HG02973 (cell line): ENCODE measurements around the gene KCNK18.

Experiments used
- ATAC-seq: cut with Tn5 transposase; IDR thresholded peaks from one replicate; pipeline ENCODE4 v1.9.1; 2021; ENCODE audit warnings: moderate library complexity; ENCODE audit not compliant: unreplicated experiment

The KCNK18 gene

GRCh38 chr10:117197189-117197588 is at the start of gene KCNK18:
KCNK18 (plus strand) TSS chr10:117197489; CDS start chr10:117197489, 0 bp downstream.
- ATAC-seq = no peak

DNA sequence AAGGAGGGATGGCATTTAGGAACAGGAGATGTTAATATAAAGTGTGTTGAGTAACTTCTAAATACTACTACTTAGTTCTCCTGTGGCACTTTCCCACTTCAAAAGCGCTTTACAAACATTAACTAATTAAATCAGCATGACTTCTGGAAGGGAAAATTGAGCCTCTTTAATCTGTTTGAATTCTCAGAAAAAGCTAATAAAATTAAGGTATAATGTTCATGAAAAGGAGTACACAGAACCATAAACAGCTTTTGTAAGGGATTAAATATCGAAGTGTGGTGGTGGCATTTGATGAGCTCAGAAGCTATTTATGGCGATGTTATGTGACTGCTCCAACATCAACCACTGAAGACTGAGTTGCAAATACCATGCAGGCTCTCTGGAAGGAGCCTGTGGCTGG is 49.0 kb upstream of the KCNK18 start:
- ATAC-seq = no peak

- no peak for ATAC-seq
These were observed 44.6 kb upstream of the KCNK18 start for GRCh38 chr10:117152668-117153067.

GRCh38 chr10:117158297-117158696 is 39.0 kb upstream of the KCNK18 start:
- ATAC-seq = no peak

DNA sequence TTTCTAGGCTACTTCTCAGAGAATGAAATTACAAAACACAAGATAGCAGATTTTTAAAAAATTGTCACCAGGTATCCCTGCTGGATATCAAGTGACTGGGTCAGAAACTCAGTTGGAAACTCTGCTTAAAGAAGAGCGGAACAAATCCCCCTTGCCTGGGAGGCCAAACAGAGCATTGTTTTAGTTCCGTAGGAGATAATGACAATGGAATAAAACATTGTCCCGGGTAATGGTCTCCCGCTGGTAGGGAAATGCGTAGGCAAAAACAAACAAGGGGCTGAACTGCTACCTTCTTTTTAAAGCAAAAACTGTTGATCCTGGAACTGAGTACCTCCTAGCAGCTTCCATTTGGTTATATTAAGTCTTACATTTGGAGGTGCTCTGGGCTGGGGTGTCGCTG is 37.9 kb upstream of the KCNK18 start:
- ATAC-seq = no peak

GRCh38 chr10:117160567-117160966 is 36.7 kb upstream of the KCNK18 start:
- ATAC-seq = no peak

DNA sequence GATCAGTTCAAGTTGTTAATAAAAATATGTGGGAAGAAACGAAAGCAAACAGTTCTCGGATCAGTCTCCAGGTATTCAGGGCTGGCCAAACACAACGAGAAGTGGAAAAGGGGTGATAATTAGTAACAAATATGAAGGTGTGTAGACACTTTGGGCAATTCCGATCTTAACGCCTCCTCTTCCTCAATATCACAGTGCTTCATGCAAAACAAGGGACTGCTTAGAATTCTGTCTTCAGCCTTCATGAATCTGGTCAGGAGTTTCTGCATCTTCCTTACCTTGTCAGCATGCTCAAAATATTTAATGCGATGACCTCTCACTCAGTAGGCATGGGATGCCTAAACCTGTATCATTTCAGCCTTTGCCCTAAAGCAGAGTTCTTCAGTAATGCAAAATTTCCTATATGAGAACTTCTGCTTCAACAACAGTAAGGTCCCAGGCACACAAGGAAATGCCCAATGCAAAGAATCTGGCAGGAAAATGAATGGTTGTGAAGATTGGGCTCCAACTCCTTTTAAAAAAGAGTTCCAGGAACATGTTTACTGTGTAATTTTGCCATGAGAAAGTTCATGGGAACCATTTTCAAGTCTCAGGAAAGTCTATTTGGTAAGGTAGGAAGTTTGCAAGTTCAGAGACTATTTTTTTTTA is 35.8 kb upstream of the KCNK18 start:
- no peak for ATAC-seq

DNA sequence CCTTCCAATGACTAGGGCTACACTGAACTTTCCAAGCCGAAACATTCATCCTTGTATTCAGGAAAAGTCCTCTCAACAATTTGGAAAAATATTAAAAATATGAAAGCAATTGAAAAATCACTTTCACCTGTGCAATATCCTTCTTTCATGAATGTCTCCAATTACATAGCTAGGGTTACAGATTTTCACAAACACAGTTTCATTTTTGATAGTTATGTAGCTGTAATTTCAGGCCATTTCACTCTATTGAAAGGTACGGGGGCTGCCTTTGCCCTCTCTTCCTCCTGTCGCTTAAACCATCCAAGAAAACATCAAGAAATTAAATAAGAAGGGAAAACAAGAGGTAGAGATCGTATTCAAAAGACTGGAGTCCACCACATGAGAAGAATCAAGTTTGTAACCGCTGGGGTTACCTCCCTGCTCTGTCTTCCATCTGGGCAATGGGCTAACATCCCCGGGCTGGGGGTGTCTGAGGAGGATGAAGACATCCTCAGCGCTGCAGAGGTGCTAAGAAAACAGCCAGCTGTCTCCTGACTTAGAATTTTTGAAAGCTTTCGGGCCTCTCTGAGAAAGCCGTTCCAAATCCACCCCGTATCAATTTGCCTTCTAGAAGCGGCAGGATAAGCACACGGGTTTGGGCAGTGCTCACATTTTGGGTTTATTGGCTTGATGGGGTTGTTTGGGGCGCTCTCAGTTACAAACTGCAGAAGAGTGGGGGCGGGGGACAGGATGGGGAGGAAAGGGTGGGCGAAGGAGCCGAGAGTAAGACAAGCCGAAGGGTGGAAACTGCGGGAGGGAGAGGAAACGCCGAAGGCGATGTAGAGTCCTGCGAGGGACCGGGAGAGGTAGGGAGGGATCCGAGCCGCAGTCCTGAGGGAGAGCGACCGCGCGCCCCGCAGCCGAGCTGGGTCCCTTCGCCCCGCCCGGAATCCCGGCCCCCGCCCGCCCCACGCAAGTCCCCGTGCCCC is 34.9 kb upstream of the KCNK18 start:
- ATAC-seq = no peak

- no peak for ATAC-seq
These were observed 34.0 kb upstream of the KCNK18 start for GRCh38 chr10:117163061-117163953.

GRCh38 chr10:117163954-117164548 is 33.2 kb upstream of the KCNK18 start:
- ATAC-seq = no peak

- no peak for ATAC-seq
These were observed 32.4 kb upstream of the KCNK18 start for GRCh38 chr10:117164592-117165537.

- ATAC-seq = no peak
These were observed 31.5 kb upstream of the KCNK18 start for GRCh38 chr10:117165538-117166417.

- no peak for ATAC-seq
These were observed 30.6 kb upstream of the KCNK18 start for GRCh38 chr10:117166418-117167345.

DNA sequence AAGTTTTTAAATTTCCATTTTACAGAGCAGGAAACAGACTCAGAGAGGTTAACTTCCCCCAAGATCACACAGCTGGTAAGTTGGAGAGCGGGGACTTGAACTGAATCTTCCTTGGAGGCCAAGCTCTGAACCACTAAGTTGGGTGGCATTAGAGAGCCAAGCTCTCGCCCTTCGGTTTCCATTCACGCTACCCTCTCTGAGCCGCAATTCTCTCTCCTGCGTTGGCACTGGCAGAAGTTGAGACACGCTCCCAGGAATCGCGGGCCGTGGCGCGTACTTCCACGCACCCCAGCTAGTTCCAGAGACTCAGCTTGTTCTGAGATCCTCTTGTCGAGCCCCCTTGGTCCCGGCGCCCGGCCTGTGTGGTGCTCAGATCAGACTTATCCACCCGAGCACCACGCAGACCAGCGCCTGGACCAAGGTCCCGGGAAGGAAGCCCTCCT is 29.9 kb upstream of the KCNK18 start:
- ATAC-seq = no peak

DNA sequence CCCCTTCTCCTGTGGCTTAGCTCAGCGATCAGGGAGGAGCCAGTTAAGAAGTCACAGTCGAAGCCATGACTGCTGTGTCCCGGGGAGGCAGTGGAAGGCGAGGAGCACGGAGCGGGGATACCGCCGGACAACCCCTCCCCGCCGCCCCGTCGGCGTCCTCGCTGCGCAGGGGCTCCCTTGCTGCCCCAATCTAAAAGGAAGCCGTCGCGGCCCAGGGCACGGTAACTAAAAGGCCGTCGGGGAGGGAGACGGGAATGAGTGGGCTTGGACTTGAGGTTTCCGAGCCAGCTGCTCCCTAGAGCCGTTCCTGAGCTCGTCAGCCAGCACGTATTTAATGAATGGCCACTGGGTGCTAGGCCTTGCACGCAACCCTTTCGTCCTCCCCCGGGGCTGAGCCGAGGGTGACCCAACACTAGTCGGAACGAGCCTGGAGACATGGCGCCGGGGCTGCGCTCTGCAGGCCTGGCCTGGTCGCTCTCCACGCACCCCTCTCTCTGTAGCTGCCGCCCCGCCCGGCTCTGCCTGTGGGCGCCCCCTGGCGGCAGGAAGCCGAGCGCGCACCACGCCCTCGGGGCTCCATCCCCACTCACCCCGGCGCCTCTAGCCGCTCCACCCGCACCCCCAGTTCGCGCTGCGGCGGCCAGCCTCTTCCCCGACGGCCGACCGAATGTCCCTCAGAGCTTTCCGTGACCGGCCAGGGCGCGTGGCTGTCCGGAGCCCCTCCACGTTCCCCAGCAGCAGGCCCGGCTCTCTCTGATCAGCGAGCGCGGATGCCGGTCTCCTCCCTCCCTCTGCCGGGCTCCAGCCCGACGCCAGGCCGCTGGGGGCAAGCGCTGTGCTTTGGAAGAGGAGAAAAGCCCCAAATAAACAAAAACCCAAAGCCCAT is 29.3 kb upstream of the KCNK18 start:
- ATAC-seq = peak; percentile 84

GRCh38 chr10:117168729-117169128 is 28.6 kb upstream of the KCNK18 start:
- no peak for ATAC-seq

DNA sequence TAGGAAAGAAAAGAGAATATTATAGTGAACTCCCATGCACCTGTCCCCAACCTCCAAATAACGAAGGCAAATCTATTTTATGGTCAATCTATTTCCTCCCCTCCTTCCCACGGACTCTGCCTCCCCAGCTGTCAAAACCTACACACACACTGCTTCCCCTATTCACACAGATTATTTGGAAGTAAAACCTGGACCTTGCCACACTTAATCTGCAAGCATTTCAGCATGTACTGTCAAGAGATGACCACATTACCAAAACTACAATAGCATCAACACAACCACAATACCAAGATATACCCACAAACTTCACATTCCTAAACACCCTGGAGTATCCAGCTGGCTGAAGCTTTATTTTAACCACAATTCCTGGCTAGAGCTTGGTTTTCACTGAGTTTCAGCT is 27.8 kb upstream of the KCNK18 start:
- no peak for ATAC-seq
